Measurements from ENCODE around the gene CFAP410. TPM values are rescaled to one million over a fixed set of nuclear protein-coding genes. Genes with fewer than 3 reads are reported as not detected.

Gene CFAP410
- total RNA-seq, 1 donor from 2014 or later = 12.0 TPM

DNA sequence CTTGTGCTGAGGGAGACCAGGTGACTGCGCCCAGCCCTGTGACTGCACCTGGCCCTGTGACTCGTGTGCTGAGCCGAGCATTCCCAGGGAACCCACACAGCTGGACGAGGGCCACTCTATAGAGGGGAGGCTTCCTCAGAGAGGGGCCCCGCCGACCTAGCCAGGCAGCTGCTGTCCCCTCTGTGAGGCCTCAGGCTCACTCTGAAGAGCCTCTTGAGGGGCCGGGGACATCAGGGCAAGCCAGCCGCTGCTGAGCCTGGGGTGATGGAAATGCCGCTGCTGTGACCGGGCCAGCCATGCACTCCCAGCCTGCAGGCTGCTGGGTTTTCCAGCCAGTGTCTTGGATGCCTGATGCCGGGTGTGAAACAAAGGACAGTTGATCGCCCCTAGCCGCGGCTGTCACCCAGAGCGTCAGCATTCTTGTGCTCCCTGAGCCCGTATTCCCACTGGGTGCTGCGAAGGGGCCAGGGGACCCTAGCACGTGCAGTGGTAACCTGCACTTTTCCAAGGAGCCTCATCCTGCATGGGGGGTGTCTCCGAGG lies 21.9 kb downstream of the CFAP410 start:
- no peaks in the 10 kb centered on the region for H3K4me1 ChIP-seq
- H3K36me3 ChIP-seq = peaks cover 92% of the 10 kb centered on the region
- H3K27me3 ChIP-seq (ENCODE audit: low read depth) = no peaks in the 10 kb centered on the region
- intact Hi-C loops (cut with micrococcal nuclease) = no loop called here
- TF ChIP-seq, protein P1, sequence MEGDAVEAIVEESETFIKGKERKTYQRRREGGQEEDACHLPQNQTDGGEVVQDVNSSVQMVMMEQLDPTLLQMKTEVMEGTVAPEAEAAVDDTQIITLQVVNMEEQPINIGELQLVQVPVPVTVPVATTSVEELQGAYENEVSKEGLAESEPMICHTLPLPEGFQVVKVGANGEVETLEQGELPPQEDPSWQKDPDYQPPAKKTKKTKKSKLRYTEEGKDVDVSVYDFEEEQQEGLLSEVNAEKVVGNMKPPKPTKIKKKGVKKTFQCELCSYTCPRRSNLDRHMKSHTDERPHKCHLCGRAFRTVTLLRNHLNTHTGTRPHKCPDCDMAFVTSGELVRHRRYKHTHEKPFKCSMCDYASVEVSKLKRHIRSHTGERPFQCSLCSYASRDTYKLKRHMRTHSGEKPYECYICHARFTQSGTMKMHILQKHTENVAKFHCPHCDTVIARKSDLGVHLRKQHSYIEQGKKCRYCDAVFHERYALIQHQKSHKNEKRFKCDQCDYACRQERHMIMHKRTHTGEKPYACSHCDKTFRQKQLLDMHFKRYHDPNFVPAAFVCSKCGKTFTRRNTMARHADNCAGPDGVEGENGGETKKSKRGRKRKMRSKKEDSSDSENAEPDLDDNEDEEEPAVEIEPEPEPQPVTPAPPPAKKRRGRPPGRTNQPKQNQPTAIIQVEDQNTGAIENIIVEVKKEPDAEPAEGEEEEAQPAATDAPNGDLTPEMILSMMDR (IDR thresholded peaks at IDR 0.05; ENCODE audit: borderline replicate concordance) = no peak
- H3K27ac ChIP-seq (replicated peaks) = no peak overlapping the region
- no peaks in the 10 kb centered on the region for H3K9me3 ChIP-seq (replicated peaks)
- H3K4me3 ChIP-seq = no peak overlapping the region
- no peak for DNase-seq

DNA sequence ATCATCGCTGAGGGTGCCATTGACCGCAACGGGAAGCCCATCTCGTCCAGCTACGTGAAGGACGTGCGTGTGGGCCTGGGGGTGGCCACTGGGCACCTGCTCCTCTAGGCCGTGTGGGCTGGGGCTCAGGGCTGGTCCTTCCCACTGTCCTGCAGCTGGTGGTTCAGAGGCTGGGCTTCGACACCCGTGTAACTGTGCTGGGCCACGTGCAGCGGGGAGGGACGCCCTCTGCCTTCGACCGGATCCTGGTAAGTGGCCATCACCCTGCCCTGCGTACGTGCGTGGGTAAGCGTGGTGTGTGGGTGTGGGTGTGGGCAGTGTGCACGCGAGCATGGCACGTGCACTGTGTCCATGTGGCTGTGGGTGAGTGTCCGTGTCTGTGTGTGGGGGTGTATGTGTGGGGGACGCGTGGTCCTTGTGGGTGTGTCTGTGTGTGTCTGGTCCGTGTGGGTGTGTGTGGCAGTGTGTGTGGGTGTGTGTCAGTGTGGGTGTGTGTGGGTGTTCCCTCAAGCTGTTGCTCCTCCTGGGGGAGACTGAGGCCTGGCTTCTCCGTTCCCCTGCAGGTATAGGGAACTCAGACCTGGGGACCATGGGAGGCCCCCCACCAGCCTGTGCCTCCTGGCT lies 22.8 kb downstream of the CFAP410 start:
- TF ChIP-seq, protein P1 (IDR thresholded peaks at IDR 0.05; ENCODE audit: borderline replicate concordance) = no peak
- no peak overlapping the region for H3K4me3 ChIP-seq
- H3K4me1 ChIP-seq = no peaks in the 10 kb centered on the region
- H3K9me3 ChIP-seq (replicated peaks) = no peaks in the 10 kb centered on the region
- DNase-seq = no peak
- intact Hi-C loops (cut with micrococcal nuclease) = no loop called here
- peaks cover 92% of the 10 kb centered on the region for H3K36me3 ChIP-seq
- H3K27ac ChIP-seq (replicated peaks) = no peak overlapping the region
- no peaks in the 10 kb centered on the region for H3K27me3 ChIP-seq (ENCODE audit: low read depth)

GRCh38 chr21:44315691-44316203 lies 23.4 kb downstream of the CFAP410 start:
- no peaks in the 10 kb centered on the region for H3K27me3 ChIP-seq (ENCODE audit: low read depth)
- TF ChIP-seq, protein P1 (IDR thresholded peaks at IDR 0.05; ENCODE audit: borderline replicate concordance) = no peak
- no peaks in the 10 kb centered on the region for H3K9me3 ChIP-seq (replicated peaks)
- H3K27ac ChIP-seq (replicated peaks) = no peak overlapping the region
- intact Hi-C loops (cut with micrococcal nuclease) = no loop called here
- H3K4me3 ChIP-seq = no peak overlapping the region
- DNase-seq = no peak
- peaks cover 93% of the 10 kb centered on the region for H3K36me3 ChIP-seq
- no peaks in the 10 kb centered on the region for H3K4me1 ChIP-seq

GRCh38 chr21:44314561-44314960 lies 24.6 kb downstream of the CFAP410 start:
- Histone ChIP-seq H3K36me3 (peaks cover 94% of the 10 kb centered on the region), H3K4me1 (no peaks in the 10 kb centered on the region), H3K4me3 (no peak overlapping the region), H3K27ac (replicated peaks) (no peak overlapping the region), H3K9me3 (replicated peaks) (no peaks in the 10 kb centered on the region), H3K27me3 (ENCODE audit: low read depth) (no peaks in the 10 kb centered on the region)
- intact Hi-C loops (cut with micrococcal nuclease) = no loop called here
- TF ChIP-seq, protein P1 (IDR thresholded peaks at IDR 0.05; ENCODE audit: borderline replicate concordance) = no peak
- no peak for DNase-seq

- Histone ChIP-seq H3K27ac (replicated peaks) (no peak overlapping the region), H3K27me3 (ENCODE audit: low read depth) (no peaks in the 10 kb centered on the region), H3K4me3 (no peak overlapping the region), H3K4me1 (no peaks in the 10 kb centered on the region), H3K9me3 (replicated peaks) (no peaks in the 10 kb centered on the region), H3K36me3 (peaks cover 90% of the 10 kb centered on the region)
- DNase-seq = no peak
- intact Hi-C loops (cut with micrococcal nuclease) = no loop called here
- TF ChIP-seq, protein P1 (IDR thresholded peaks at IDR 0.05; ENCODE audit: borderline replicate concordance) = no peak
Measured at GRCh38 chr21:44314128-44314527, 25.1 kb downstream of the CFAP410 start.

Data from left ventricle myocardium inferior (tissue), 1 donor.